ENCODE results near the gene CD44. TPM values are rescaled to one million over a fixed set of nuclear protein-coding genes. Genes with fewer than 3 reads are reported as not detected.

CD44 gene
- total RNA-seq, 1 experiment from 2014 or later, result 6.1 TPM

- WGBS (ENCODE audit: extremely low coverage, insufficient read length, low lambda C conversion rate), result no CpG with 5 or more reads among the region's 9 CpGs
- Mint-ChIP-seq H3K4me3 (no peak overlapping the region), H3K9me3 (no peaks in the 10 kb centered on the region), H3K36me3 (ENCODE audit: insufficient read depth in 1 of 3, low read depth in 3 of 3) (no peaks in the 10 kb centered on the region), H3K27me3 (ENCODE audit: low read depth) (peaks cover 56% of the 10 kb centered on the region), H3K27ac (peak overlapping the region in 1 of 3 experiments; percentile 75; a peak in 2 of 7 replicates), H3K4me1 (peaks cover 13 to 16% of the 10 kb centered on the region in 2 experiments; a peak in 3 of 4 replicates)
- H3T11ph ChIP-seq (ENCODE audit: low read length), result no peak overlapping the region
- no peak overlapping the region for H2BK5ac ChIP-seq (ENCODE audit: insufficient read length, low read length)
- H2BK120ac ChIP-seq (ENCODE audit: low read depth, low read length, poor library complexity, severe bottlenecking), result no peak overlapping the region
- no peaks in the 10 kb centered on the region for H3K79me1 ChIP-seq (ENCODE audit: insufficient read depth, low read depth, low read length, poor library complexity, severe bottlenecking)
- H2BK12ac ChIP-seq (ENCODE audit: insufficient read length, low read depth, low read length), result no peak overlapping the region
- no peak overlapping the region for H2AK5ac ChIP-seq (ENCODE audit: insufficient read length, low read length)
- no peaks in the 10 kb centered on the region for H3K9me3 ChIP-seq (ENCODE audit: control insufficient read depth, low read depth, low read length)
- H4K5ac ChIP-seq (ENCODE audit: insufficient read length, low read depth, low read length), result no peak overlapping the region
- H3K23ac ChIP-seq (ENCODE audit: insufficient read length, low read depth, low read length), result no peak overlapping the region
- peaks cover 19% of the 10 kb centered on the region for H3K27me3 ChIP-seq (ENCODE audit: insufficient read depth, low read length)
- H3K27ac ChIP-seq (ENCODE audit: insufficient read length, low read depth, low read length), result no peak overlapping the region
- no peak overlapping the region for H3K14ac ChIP-seq (ENCODE audit: insufficient read depth, low read length)
- H2AFZ ChIP-seq (ENCODE audit: low read length), result no peak overlapping the region
- no peak overlapping the region for H4K91ac ChIP-seq (ENCODE audit: insufficient read length, low read depth, low read length)
- no peaks in the 10 kb centered on the region for H3K79me2 ChIP-seq (ENCODE audit: insufficient read depth, low read length)
- H3K4me1 ChIP-seq (ENCODE audit: insufficient read depth, low read length), result peaks cover 5% of the 10 kb centered on the region; the same call in 1 of the 2 replicates
- H4K20me1 ChIP-seq (ENCODE audit: control insufficient read depth, insufficient read depth, insufficient read length), result no peaks in the 10 kb centered on the region
- H3K4me2 ChIP-seq (ENCODE audit: insufficient read depth, insufficient read length, low read length), result no peak overlapping the region
- no peak overlapping the region for H2BK15ac ChIP-seq (ENCODE audit: low read depth, low read length)
- H2BK20ac ChIP-seq (ENCODE audit: low read depth, low read length, poor library complexity, severe bottlenecking), result no peak overlapping the region
- H3K18ac ChIP-seq (ENCODE audit: insufficient read length, low read depth, low read length), result no peak overlapping the region
- peaks cover 13% of the 10 kb centered on the region for H3K23me2 ChIP-seq (ENCODE audit: insufficient read length, low read depth, low read length, poor library complexity, severe bottlenecking)
- no peak overlapping the region for H3K4ac ChIP-seq (ENCODE audit: low read depth, low read length)
- H4K8ac ChIP-seq (replicated peaks; ENCODE audit: insufficient read length, low read depth, low read length), result no peak overlapping the region
- H3K56ac ChIP-seq (ENCODE audit: insufficient read length, low read depth, low read length), result no peak overlapping the region
- DNase-seq, result no peak
- H3K9ac ChIP-seq (ENCODE audit: extremely low read depth, insufficient read length, low read length), result no peak overlapping the region
- no peak for TF ChIP-seq CTCF (conservative IDR thresholded peaks at IDR 0.05)
Observed at GRCh38 chr11:35141571-35141971, 2.6 kb downstream of the CD44 start.
